ENCODE results near the gene POLR2L. TPM values are rescaled to one million over a fixed set of nuclear protein-coding genes. Genes with fewer than 3 reads are reported as not detected.

The POLR2L gene
- total and polyA plus RNA-seq, 2 of the 13 experiments (the other 11 are each of a cell fraction or from before 2014, with no cell fraction given), result 104 to 114 TPM

DNA sequence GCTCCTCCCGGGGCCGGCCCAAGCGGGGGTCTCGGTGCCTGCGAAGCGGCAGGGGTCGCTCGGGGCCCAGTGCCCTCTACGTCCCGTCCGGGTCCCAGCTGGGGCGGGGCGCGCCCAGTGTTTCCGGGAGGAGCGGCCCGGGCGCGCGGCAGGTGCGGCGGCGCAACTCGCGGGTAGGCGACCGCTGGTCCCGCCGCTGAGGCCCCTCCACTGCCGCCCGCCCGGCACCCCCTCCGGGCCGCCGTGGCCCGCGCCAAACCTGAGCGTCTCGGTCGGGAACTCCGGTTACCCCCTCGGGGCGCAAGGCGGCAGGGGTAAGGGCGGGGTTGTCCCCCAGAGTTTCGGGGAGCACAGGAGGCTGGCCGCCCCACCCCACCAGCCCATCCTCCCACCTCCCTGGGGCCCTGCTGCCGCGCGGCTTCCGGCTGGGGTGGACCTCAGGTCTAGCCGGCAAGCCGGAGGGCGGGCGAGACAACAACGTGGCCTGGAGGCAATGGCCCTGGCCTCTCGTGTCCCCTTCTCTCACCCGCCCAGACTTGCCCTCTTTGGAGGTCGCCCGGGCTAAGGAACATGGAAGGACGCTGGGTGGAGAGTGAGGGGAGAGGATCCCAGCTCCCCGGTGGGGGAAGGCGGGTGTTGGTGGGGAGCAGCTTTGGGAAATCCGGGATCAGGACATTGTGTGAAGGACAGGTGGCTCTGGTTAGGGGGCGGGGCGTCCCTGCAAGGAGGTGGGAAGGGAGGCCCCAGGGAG is 15.0 kb downstream of the POLR2L start (continued):
- TF ChIP-seq, protein P1, sequence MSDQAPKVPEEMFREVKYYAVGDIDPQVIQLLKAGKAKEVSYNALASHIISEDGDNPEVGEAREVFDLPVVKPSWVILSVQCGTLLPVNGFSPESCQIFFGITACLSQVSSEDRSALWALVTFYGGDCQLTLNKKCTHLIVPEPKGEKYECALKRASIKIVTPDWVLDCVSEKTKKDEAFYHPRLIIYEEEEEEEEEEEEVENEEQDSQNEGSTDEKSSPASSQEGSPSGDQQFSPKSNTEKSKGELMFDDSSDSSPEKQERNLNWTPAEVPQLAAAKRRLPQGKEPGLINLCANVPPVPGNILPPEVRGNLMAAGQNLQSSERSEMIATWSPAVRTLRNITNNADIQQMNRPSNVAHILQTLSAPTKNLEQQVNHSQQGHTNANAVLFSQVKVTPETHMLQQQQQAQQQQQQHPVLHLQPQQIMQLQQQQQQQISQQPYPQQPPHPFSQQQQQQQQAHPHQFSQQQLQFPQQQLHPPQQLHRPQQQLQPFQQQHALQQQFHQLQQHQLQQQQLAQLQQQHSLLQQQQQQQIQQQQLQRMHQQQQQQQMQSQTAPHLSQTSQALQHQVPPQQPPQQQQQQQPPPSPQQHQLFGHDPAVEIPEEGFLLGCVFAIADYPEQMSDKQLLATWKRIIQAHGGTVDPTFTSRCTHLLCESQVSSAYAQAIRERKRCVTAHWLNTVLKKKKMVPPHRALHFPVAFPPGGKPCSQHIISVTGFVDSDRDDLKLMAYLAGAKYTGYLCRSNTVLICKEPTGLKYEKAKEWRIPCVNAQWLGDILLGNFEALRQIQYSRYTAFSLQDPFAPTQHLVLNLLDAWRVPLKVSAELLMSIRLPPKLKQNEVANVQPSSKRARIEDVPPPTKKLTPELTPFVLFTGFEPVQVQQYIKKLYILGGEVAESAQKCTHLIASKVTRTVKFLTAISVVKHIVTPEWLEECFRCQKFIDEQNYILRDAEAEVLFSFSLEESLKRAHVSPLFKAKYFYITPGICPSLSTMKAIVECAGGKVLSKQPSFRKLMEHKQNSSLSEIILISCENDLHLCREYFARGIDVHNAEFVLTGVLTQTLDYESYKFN (CRISPR knock-in tag; conservative IDR thresholded peaks at IDR 0.05), result peak; percentile 71
- TF ChIP-seq NR2F6 (IDR thresholded peaks at IDR 0.05) (no peak), NR2F6 (CRISPR knock-in tag; IDR thresholded peaks at IDR 0.05) (peak; percentile 45), ZBTB20 (CRISPR knock-in tag; IDR thresholded peaks at IDR 0.05; ENCODE audit: borderline replicate concordance, low read depth) (peak; percentile 44; the same call in 1 of the 2 replicates), ZNF850 (CRISPR knock-in tag; conservative IDR thresholded peaks at IDR 0.05) (no peak), NCOA5 (CRISPR knock-in tag; IDR thresholded peaks at IDR 0.05) (no peak), HOXD1 (CRISPR knock-in tag; IDR thresholded peaks at IDR 0.05) (0 out of 2 replicates have a peak, but pooled peaks have one; percentile 9), THAP11 (CRISPR knock-in tag; IDR thresholded peaks at IDR 0.05) (peak; percentile 65), ZNF605 (CRISPR knock-in tag; IDR thresholded peaks at IDR 0.05) (no peak), ATRX (CRISPR knock-in tag; IDR thresholded peaks at IDR 0.05; ENCODE audit: borderline replicate concordance) (no peak), ZNF746 (CRISPR knock-in tag; IDR thresholded peaks at IDR 0.05) (peak; percentile 98), ARNTL (CRISPR knock-in tag; IDR thresholded peaks at IDR 0.05) (0 out of 2 replicates have a peak, but pooled peaks have one; percentile 59), ZFY (CRISPR knock-in tag; IDR thresholded peaks at IDR 0.05) (peak; percentile 87), ZNF232 (CRISPR knock-in tag; IDR thresholded peaks at IDR 0.05; ENCODE audit: borderline replicate concordance) (0 out of 2 replicates have a peak, but pooled peaks have one; percentile 11), ZNF224 (CRISPR knock-in tag; IDR thresholded peaks at IDR 0.05) (0 out of 2 replicates have a peak, but pooled peaks have one; percentile 36), RARA (CRISPR knock-in tag; IDR thresholded peaks at IDR 0.05) (peak; percentile 43), ZC3H4 (CRISPR knock-in tag; IDR thresholded peaks at IDR 0.05; ENCODE audit: borderline replicate concordance) (no peak), ELF3 (CRISPR knock-in tag; IDR thresholded peaks at IDR 0.05) (peak; percentile 18; the same call in 1 of the 2 replicates), ZNF543 (CRISPR knock-in tag; IDR thresholded peaks at IDR 0.05) (peak; percentile 81; the same call in 1 of the 2 replicates)
- TF ChIP-seq, protein P2, sequence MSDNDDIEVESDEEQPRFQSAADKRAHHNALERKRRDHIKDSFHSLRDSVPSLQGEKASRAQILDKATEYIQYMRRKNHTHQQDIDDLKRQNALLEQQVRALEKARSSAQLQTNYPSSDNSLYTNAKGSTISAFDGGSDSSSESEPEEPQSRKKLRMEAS (IDR thresholded peaks at IDR 0.05), result peak; percentile 86
- TF ChIP-seq, protein P3, sequence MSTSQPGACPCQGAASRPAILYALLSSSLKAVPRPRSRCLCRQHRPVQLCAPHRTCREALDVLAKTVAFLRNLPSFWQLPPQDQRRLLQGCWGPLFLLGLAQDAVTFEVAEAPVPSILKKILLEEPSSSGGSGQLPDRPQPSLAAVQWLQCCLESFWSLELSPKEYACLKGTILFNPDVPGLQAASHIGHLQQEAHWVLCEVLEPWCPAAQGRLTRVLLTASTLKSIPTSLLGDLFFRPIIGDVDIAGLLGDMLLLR (CRISPR knock-in tag; IDR thresholded peaks at IDR 0.05), result peak; percentile 78; the same call in 1 of the 2 replicates
- TF ChIP-seq, protein P4, sequence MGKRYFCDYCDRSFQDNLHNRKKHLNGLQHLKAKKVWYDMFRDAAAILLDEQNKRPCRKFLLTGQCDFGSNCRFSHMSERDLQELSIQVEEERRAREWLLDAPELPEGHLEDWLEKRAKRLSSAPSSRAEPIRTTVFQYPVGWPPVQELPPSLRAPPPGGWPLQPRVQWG (CRISPR knock-in tag; IDR thresholded peaks at IDR 0.05; ENCODE audit: borderline replicate concordance, low read depth), result no peak
